Astrocyte (in vitro differentiated cells and primary cell): Measurements from ENCODE around the gene ZBTB12.

Experiments
- CTCF ChIP-seq: IDR thresholded peaks from 2 replicates; pipeline ENCODE4 v1.5.1; 2011; ENCODE audit warnings: low read depth, mild to moderate bottlenecking, inconsistent platforms, low read length, moderate library complexity; ENCODE audit not compliant: insufficient read depth
- EZH2 ChIP-seq: IDR thresholded peaks from 2 replicates; pipeline ENCODE4 v1.6.1; 2012; ENCODE audit warnings: mild to moderate bottlenecking, low read length, inconsistent platforms; ENCODE audit not compliant: insufficient read depth

- TF ChIP-seq CTCF = no peak
- TF ChIP-seq EZH2 = no peak
Measured at GRCh38 chr6:31876357-31876756, 25.5 kb downstream of the ZBTB12 start.
